Left colon (tissue), 2 donors: ENCODE measurements around the gene IQUB. TPM values are rescaled to one million over a fixed set of nuclear protein-coding genes. Genes with fewer than 3 reads are reported as not detected.
A peak's percentile ranks its signal among the peaks of the same experiment; 100 is the strongest.

Experiments
- ATAC-seq: fragments of 200-7000 bp; cut with Tn5 transposase; one replicate; pipeline ENCODE4 v1.9.1; 2020; ENCODE audit warnings: mild to moderate bottlenecking, moderate library complexity
- DNase-seq, 2 donors: peaks; one replicate each; pipeline ENCODE4 v3.0.0-alpha.2; 2020
- intact Hi-C, 2 donors: fragments of 100-400 bp; cut with DNase I in 1 of 2; cut with micrococcal nuclease in 1 of 2; formaldehyde crosslinking; loops; one replicate each; pipeline versions ENCODE4 v1.11.2 to v1.14.0; 2022; cut with DNase I, micrococcal nuclease
- long read RNA-seq: library from polyadenylated mRNA; unstranded; transcript quantifications from one replicate; pipeline ENCODE4 v2.0.0, GENCODE V29; 2021
- total RNA-seq, 2 donors: library from RNA; stranded (reverse); fragmentation: NEBNext Ultra II Directional; extraction: Animal tissue kit (Norgen Biotek cat#: 25700); gene quantifications; one replicate each; pipeline ENCODE4 v1.2.1, GENCODE V29; 2021
- donor health status: DM: no; HTN: no; CAD: no.
- donor health status: DM: yes; HTN: yes; CAD: no.

IQUB gene
- total RNA-seq: under 1 TPM in 1 of 2 donors, not detected in 1; 0.25 TPM
- long read RNA-seq: 0 reads

DNA sequence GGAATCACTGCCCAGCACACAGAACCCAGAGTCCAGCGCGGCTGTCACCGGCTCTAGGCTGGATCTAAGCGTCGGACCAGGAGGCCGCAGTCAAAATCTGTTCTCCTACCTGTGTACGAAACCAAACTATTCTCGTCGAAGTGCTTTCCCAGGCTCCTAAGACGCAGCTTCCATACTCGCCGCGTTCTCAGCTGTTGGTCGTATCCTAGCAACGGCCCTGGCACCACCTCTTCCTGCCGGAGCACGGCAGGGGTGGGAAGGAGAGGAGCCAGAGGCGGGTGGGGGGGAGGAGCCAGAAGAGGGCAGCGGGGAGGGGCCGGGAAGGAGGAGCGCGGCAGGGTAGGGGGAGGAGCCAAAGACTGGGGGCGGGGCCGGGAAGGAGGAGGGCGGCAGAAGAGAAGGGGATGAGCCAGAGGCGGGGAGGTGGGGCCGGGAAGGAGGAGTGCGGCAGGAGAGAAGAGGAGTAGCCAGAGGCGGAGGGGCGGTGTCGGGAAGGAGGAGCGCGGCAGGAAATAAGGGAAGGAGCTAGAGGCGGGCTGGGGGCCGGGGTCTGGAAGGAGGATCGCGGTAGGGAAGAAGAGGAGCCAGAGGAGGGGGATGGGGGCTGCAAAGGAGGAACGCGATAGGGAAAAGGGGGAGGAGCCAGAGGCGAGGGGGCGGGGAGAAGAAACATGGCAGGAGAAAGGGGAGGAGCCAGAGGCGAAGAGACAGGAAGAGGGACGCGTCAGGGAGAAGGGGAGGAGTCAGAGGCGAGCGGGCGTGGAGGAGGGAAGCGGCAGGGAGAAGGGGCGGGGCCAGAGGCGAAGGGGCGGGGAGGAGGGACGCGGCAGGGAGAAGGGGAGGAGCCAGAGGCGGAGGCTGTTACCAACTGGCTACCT, at the start of gene IQUB:
Gene IQUB (minus strand): TSS at position 213 of the 878 bp plus-strand sequence. CDS start 22,255 bp downstream, outside the sequence.
- DNase-seq (peak; percentile 99), ATAC-seq (peak; percentile 91)
- intact Hi-C loops: no loop called here

DNA sequence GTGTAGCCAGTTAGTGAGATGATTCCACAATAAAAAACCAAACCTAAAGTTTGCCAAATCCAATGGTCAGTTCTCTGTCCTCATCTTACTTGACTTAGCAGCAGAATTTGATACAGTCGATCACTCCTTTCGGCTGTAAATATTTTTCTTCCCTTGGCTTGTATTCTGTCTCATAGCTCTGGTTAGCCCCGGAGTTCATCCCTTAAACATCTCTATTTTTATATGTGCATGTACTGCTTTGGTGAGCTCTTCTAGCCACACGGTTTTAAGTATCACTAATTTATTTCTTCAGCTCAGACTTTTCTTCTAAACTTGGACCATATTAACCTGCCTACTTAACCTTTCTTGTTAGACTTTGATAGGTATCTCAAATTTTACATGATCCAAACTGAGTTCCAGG, 49.4 kb upstream of the IQUB start:
- DNase-seq (no peak), ATAC-seq (no peak)
- intact Hi-C loops: no loop called here

DNA sequence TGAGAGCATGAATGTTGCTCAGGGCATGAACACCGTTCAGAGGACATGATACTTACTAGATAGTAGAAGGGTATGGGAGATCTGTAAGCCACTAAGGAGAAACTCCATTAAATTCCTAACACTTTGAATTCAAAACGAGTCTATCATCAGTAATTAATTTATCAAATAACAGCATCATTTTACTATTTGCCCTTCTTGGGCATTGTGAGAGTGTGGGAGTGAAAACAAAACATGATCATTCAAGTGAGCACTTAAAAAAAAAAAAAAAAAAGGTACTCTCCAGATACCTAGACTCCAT, 46.7 kb upstream of the IQUB start:
- no peak for ATAC-seq
- no peak for DNase-seq
- intact Hi-C loops: no loop called here

DNA sequence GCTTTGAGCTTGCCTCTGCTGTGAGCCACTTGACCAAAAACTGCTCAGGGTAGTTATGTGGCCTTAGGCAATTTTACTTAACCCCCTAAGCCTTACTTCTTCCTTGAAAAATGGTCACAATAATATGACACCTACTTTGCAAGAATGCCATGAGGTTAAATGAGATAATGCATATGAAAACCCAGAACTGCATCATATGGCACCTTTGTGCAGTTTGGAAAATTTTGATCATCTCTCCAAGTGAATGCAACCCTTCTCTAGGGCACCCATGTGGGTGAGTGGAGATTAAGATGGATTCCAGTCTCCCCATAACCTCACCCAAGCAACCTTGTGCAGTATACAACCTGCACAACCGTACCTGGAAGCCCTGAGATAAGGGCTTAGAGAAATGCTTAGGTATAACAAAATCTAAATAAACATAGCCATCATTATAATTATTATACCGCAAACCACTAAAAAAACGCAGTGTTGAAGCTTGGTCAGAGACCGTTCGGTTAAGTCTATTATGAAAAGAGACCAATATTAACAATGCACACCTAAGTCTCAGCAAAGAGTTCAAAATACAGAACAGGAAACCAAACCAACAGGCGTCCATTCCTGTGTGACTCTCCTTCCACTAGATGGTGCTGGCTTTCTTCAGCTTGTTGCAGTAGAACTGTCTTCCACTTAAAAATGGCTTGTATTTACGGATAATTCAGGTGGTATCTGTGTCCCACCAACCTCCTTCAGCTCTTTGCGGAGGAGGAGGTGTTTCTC, 46.2 kb upstream of the IQUB start:
- intact Hi-C loops: no loop called here
- no peak for DNase-seq
- peak; percentile 74 for ATAC-seq

DNA sequence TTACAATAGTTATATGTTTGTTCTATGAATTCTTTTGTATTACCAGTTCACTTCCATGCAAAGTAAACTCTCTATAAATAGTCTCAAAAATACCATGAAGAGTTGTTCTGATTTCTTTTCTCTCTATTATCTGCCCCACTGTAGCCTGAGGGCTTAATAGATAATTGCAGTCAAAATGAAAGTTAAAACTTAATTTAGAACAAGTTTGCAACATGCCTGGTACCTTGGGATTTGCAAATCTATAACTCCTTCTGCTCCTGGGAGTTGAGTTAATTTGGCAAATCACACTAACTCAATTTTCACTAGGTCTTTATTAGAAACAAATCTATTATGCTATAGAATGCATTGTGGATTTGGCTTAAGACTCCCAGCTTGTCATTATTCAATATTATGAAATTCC, 45.0 kb upstream of the IQUB start:
- ATAC-seq: no peak

DNA sequence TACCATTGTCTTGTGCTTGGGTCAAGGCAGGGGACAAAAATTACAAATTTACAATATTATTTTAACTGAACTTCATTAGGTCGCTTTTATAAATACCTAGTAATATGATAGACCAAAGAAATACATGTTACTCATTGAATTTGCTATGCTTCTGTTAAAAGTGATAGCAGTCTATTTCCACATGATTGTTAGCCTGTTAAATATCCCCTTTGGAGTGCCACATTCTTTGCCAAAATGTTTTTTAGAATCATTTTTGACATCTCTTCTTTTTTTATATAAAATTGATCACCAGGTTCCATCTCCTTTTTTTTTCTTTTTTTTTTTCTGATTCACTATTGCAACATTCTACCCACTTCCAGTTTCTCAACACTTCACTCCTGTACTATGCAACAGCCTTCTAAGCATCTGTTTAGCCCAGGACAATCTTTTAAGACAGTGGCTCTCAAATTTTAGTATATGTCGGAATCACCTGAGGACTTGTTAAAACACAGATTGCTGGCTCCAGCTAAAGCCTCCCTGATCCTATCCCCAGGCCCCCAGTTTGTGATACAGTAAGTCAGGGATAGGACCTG, 39.6 kb upstream of the IQUB start:
- intact Hi-C loops: no loop called here
- ATAC-seq (no peak), DNase-seq (no peak)

More for the DNA sequence above, 45.0 kb upstream of the IQUB start:
- intact Hi-C loops: no loop called here
- no peak for DNase-seq

DNA sequence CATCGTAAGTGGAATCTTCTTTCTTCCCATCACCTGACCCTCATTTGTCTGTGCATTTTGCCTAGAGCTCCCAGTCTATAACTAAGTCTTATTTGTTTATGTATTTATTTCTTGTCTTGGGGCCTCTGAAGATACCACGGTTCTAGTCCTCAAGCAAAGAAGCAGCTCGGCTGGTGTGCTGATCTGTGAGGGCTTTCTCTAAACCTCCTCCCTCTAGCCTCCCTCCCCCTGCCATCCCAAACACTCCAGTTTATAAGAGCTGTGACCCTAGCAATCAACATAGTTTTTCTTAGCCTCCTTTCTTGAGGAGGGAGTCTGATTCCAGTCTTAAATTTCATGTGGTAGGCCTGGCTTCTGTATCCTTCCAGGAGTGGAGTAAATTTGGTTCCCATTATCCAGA, 38.9 kb upstream of the IQUB start:
- no peak for ATAC-seq
- intact Hi-C loops: no loop called here
- DNase-seq: no peak

DNA sequence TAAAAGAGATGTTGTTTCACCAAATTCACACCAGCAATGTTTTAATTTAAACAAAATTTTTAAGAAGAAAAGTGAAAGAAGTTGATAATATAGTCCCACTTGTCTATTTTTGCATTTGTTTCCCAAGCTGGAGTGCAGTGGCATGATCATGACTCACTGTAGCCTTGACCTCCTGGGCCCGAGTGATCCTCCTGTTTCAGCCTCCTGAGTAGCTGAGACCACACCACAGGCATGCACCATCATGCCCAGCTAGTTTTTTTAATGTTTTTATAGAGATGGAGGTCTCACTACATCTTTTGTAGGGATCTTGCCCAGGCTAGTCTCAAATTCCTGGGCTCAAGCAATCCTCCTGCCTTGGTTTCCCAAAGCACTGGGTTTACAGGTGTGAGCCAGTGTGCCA, 37.3 kb upstream of the IQUB start:
- ATAC-seq (no peak), DNase-seq (no peak)
- intact Hi-C loops: no loop called here

DNA sequence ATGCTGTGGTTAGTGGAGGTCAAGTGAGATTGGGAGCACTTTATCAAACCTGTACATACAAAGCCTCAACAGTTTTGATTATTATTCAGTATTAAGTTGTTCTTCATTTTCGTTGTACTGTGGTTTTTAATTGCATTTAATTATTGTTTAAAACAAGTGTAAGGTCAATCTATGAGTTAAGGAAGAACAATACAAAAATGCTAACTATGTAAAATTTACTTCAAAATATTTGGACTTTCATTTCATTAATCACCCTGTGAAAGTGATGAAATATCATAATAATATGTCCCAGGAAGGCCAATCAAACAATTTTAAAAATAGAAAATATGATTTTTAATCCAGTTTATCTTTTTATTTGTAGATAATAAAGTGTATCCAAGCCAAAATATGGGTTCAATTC, 36.8 kb upstream of the IQUB start:
- no peak for ATAC-seq
- intact Hi-C loops: no loop called here
- DNase-seq: no peak

DNA sequence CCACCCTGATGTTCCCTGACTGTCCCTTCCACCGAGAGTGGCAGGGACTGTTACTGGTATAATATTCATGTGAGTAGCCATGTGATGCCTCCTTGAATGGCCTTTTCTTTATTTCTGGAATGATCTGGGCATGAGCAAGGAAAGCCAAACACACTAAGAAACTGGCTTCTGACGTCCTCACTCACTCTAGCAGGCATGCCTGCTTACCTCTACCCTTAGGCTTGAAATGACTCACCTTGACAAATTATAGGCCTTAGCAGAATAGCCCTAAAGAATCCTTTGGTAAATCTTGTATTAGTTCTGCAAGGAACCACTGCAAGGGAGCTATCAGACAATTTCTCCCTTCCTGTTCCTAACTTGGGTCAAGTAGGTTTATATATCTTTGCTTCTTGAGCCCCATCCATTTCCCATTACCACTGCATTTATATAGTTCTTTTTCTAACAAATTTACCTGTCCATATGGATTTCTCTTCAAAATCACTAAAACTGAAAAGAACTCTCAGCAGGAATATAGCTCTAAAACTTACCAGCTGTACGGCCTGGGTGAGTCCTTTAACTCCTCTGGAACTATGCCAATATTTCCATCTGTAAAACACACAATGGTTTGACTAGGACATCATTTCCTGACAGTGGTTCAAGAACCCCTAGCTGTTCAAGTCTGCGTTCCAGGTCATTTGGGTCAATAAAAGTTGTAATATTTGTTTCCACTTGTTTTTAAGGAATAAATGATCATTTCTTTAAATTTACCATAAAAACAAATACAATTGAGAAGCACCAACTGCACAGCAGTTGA, 36.2 kb upstream of the IQUB start:
- intact Hi-C loops: no loop called here
- DNase-seq (no peak), ATAC-seq (no peak)

DNA sequence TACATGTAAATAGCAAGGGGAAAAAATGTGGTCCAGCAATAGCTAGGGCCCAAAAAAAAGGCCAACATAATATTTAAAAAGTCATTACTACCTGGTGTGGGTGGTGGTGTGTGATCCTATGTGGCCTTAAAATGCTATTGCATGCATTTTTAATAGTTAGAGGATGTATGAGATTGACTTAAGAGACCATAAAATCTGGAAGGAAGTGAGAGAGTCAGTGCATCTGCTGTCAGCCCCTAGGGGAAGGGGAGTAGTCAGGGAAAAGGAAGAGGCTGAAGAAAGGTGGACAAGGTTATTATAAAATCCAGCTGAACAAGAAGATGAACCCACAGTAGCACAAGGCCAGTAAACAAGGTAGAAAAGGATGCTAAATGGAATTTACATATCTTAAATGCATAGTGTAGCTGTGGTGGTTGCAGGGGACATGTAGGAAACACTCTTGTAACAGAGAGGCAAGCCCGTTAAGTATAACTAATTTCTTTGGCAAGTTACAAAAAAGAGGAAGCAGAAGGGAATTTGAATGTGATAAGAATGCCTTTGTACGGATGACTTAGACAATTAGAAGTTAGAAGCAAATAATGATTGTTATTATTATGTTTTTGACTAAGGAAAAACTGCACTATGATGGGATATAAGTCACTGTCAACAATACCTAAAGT, 35.1 kb upstream of the IQUB start:
- ATAC-seq: no peak
- intact Hi-C loops: no loop called here
- DNase-seq: no peak

DNA sequence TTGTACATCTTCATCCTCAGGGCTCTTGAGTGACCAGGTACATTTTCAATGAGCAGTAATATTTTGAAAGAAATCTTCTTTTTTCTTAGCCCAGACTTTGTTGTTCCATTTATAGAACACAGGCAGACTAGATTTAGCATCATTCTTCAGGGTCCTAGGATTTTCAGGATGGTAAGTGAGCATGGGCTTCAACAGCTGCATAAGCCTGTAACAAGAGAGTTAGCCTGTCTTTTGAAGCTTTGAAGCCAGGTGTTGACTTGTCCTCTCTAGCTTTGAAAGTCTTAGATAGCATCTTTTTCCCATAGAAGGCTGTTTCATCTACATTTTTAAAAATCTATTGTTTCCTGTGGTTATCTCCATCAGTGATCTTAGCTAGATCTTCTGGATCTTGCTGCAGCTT, 27.7 kb upstream of the IQUB start:
- ATAC-seq: no peak
- intact Hi-C loops: no loop called here
- no peak for DNase-seq

DNA sequence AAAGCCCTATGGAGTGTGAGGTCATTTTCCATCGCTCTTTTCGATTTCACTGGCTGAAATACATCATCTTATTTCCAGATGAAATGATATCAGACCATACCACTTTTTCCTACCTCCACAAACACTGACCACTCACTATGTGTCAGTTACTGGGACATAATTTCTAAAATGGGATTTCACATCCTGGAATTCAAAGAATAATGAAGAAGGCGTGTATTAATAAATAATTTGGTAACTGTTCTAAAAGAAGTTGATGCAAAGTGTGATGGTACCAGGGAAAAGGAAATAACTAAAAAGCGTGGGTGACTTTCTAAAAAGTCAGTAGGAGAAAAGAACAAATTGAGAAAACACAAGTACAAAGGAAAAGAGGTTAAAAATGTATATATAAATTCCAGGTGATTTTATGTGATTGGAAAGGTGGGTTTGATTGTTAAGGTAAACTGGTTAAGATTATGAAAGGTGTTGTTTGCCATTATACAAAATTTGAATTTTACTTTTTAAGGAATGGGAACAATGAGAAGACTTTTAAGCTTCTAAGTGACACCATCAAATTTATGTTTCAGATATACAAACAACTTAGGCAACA, 24.0 kb upstream of the IQUB start:
- ATAC-seq: no peak
- DNase-seq: no peak
- intact Hi-C loops: loop anchor here in 1 of 2 donors (10.0 kb wide), 1 partner anchor 196 kb away; no protein-coding TSS in a partner anchor

DNA sequence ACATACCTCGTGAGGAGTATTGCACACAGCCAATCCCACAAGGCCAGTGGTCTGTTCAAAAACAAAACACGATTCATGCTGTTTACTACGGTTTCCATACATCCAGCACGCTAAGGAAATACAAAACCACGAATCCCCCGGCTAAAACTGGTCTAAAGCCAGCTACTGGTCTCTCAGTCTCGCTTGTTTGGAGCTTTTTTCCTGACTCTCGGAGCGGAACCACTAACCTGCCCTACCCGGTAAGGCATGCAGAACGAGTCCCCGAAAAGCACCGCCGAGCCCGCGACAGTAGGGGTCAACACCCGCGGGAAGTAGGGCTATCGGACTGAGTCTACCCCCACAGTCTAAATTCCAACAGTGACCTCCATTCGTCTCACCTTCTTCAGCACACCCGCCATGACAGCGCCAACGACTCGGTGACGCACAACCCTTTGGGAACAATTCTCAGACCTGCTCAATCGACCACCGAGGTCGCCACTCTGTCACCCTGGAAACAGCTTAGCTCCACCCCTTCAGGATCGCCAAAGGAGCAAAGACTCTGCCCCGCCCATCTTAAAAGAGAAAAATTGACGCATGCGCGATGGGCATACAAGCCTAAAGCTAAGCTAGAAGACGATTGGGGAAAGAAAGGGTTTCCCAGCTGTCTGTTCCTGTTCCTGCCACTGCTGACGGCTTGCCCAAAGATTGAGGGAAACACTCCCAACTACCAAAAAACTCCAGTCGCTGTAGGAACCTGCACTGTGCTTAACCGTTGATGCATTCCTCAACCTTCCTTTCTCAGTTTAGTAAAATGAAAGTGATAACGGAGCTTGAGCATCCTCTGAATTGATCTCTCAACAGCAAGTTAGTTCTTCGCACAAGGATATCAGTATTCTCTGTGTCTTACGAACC, 23.2 kb upstream of the IQUB start, which contains the start of gene NDUFA5:
Gene NDUFA5 (minus strand): TSS at position 421 of the 891 bp plus-strand sequence. CDS start 23 bp downstream, at position 398.
- intact Hi-C loops: loop anchor here in 1 of 2 donors (10.0 kb wide), 1 partner anchor 197 kb away; no protein-coding TSS in a partner anchor
- ATAC-seq (peak; percentile 100), DNase-seq (peak; percentile 98 to 99)

DNA sequence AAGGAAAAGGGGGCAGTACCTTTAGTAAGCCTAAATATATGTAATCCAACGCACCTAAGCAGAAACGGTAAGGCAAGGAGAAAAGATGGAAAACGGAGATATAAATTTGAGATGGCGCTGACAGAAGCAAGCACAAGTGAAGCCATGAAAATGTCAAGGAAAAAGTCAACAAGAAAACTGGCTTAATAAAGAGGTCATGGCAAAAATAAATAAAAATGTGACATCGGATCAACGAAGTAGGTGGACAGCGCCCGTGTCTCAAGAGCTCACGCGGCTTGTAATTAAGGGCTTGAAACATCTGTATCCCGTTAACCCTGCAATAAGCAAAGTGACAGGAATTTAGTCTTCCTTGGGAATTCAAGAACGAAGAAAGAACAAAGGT, 22.6 kb upstream of the IQUB start:
- peak; percentile 45 for ATAC-seq
- no peak for DNase-seq
- intact Hi-C loops: loop anchor here in 1 of 2 donors (10.0 kb wide), 1 partner anchor 198 kb away; no protein-coding TSS in a partner anchor

DNA sequence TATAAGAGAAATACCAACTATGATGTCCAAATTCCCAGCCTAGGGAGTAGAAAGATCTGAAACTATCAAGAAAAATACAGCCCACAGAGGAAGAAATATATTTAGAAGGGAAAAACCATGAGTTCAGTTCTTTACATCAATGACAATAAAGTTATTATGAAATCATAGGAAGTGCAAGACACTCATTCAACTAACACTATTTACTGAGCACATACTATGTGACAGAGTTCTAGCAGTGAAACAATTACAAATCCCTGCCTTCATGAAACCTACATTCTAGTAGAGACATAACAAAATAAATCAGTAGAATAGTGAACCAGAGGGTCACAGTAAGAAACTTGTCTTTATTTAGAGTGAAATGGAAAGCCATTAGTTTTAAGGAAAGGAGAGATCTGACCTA, 21.1 kb upstream of the IQUB start:
- intact Hi-C loops: loop anchor here in 1 of 2 donors (10.0 kb wide), 1 partner anchor 199 kb away; no protein-coding TSS in a partner anchor
- ATAC-seq (no peak), DNase-seq (no peak)

DNA sequence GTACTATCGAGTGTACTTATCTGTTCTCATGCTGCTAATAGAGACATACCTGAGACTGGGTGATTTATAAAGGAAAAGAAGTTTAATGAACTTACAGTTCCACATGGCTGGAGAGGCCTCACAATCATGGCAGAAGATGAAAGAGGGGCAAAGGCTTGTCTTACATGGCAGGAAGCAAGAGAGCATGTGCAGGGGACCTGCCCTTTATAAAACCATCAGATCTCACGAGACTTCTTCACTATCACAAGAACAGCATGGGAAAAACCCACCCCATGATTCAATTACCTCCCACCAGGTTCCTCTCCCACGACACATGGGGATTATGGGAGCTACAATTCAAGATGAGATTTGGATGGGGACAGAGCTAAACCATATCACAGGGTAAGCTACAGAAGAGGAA, 18.8 kb upstream of the IQUB start:
- no peak for DNase-seq
- ATAC-seq: no peak
- intact Hi-C loops: loop anchor here in 1 of 2 donors (10.0 kb wide), 1 partner anchor 202 kb away; no protein-coding TSS in a partner anchor
